ENCODE measurements around the gene GPR15LG.
"Not testable (repeated sequence)": the region's sequence is repeated elsewhere in the genome, so short reads cannot be mapped to it uniquely, and the experiment has no call there.

The GPR15LG gene

DNA sequence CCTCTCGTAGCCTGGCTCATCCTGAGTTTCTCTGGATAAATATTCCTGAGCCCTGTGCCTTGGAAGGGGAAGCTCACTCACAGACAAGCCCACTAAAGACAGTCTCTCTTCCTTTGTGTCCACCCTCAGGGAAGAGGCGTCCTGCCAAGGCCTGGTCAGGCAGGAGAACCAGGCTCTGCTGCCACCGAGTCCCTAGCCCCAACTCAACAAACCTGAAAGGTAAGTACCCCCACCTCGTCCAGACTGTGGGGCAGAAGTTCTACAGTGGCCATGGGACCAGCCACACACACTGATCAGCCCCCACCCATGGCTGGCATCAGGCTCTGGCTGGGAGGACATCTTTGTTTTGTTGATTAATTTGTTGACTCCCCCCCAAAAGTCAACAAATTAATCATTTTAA, 2.8 kb downstream of the GPR15LG start:
- Histone ChIP-seq H3K36me3 (no peaks in the 10 kb centered on the region), H3K4me1 (no peaks in the 10 kb centered on the region), H3K9me3 (no peaks in the 10 kb centered on the region), H3K4me3 (no peak overlapping the region), H3K27me3 (no peaks in the 10 kb centered on the region), H3K27ac (no peak overlapping the region)
- no peak for DNase-seq
- intact Hi-C loops (cut with DNase I; ENCODE audit: low total_unique reads), result no loop called here
- TF ChIP-seq, protein P1, sequence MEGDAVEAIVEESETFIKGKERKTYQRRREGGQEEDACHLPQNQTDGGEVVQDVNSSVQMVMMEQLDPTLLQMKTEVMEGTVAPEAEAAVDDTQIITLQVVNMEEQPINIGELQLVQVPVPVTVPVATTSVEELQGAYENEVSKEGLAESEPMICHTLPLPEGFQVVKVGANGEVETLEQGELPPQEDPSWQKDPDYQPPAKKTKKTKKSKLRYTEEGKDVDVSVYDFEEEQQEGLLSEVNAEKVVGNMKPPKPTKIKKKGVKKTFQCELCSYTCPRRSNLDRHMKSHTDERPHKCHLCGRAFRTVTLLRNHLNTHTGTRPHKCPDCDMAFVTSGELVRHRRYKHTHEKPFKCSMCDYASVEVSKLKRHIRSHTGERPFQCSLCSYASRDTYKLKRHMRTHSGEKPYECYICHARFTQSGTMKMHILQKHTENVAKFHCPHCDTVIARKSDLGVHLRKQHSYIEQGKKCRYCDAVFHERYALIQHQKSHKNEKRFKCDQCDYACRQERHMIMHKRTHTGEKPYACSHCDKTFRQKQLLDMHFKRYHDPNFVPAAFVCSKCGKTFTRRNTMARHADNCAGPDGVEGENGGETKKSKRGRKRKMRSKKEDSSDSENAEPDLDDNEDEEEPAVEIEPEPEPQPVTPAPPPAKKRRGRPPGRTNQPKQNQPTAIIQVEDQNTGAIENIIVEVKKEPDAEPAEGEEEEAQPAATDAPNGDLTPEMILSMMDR (IDR thresholded peaks at IDR 0.05), result no peak

DNA sequence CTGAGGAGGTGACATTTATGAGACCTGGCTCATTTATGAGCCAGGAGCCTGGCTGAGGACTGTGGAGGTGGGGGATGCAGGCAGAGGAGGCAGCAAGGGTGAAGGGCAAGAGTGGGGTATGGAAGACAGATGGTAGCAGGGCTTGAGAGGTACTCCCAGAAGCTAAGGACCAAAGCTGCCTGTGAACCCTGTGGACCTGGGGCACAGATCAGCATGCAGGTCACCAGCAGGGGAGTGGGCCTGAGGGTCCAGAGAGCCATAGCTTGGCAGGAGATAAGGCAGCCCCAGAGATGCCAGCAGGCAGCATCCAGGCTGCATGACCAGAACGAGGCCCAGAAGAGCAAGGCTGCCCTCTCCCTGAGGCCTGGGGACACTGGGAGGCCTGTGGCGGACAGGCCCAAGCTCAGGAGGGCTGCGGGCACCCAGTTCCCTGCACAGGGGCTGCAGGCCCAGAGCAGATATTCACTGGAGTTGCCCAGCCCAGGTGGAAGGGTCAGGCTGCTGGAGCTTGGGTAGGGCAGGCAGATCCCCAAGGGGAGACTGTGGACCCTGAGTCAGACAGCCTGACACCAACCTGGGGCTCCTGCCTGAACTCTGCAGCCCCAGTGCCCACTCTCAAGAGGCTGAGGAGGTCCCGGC, 3.4 kb downstream of the GPR15LG start:
- H3K4me1 ChIP-seq, result no peaks in the 10 kb centered on the region
- no peak overlapping the region for H3K27ac ChIP-seq
- TF ChIP-seq, protein P1 (IDR thresholded peaks at IDR 0.05), result no peak
- intact Hi-C loops (cut with DNase I; ENCODE audit: low total_unique reads), result no loop called here
- H3K36me3 ChIP-seq, result no peaks in the 10 kb centered on the region
- no peaks in the 10 kb centered on the region for H3K9me3 ChIP-seq
- no peak for DNase-seq
- H3K4me3 ChIP-seq, result no peak overlapping the region
- no peaks in the 10 kb centered on the region for H3K27me3 ChIP-seq

DNA sequence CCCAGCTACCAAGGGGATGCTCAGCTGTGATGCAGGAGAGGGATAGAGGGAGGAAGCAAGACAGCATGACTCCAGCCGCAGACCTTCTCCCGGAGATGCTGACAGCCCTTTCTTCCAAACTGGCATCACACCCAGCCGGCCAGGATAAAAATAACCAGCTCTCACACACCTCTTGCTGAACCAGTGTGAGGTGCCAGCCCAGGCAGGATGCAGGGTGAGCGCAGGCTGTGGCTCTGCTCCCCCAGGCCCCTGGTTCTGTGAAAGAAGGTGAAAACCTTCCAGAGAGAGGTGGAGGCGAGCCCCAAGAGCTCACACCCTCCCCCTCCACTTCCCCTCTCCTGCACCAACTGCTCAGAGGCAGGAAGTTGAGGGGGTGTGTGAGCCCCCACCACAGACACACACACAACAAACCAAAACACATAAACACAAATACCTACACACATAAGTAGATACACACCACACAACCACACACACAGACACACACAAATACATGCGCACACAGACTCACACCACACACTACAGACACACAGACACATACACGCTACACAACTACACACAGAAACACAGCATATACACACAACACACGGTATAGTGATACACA, 4.0 kb downstream of the GPR15LG start:
- DNase-seq, result no peak
- intact Hi-C loops (cut with DNase I; ENCODE audit: low total_unique reads), result no loop called here
- Histone ChIP-seq H3K4me3 (no peak overlapping the region), H3K27me3 (no peaks in the 10 kb centered on the region), H3K9me3 (no peaks in the 10 kb centered on the region), H3K27ac (no peak overlapping the region), H3K36me3 (no peaks in the 10 kb centered on the region), H3K4me1 (no peaks in the 10 kb centered on the region)
- TF ChIP-seq, protein P1 (IDR thresholded peaks at IDR 0.05), result no peak

DNA sequence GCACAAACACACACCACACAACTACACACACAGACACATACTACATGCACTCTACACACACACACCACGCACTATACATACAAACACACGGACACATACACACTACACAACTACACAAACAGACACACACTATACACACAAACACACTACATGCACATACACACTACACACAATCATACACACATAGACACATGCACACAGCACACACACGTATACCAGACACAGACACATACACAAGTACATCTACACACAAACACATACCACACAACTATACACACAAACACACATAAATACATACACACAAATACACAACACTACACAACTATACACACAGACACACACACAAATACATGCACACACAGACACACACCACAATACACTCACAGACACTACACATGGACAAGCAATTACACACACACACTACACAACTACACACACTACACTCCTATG, 4.6 kb downstream of the GPR15LG start:
- Histone ChIP-seq H3K36me3 (no peaks in the 10 kb centered on the region), H3K9me3 (no peaks in the 10 kb centered on the region), H3K27ac (no peak overlapping the region), H3K4me3 (no peak overlapping the region), H3K27me3 (no peaks in the 10 kb centered on the region), H3K4me1 (no peaks in the 10 kb centered on the region)
- TF ChIP-seq, protein P1 (IDR thresholded peaks at IDR 0.05), result no peak
- no peak for DNase-seq
- intact Hi-C loops (cut with DNase I; ENCODE audit: low total_unique reads), result no loop called here

DNA sequence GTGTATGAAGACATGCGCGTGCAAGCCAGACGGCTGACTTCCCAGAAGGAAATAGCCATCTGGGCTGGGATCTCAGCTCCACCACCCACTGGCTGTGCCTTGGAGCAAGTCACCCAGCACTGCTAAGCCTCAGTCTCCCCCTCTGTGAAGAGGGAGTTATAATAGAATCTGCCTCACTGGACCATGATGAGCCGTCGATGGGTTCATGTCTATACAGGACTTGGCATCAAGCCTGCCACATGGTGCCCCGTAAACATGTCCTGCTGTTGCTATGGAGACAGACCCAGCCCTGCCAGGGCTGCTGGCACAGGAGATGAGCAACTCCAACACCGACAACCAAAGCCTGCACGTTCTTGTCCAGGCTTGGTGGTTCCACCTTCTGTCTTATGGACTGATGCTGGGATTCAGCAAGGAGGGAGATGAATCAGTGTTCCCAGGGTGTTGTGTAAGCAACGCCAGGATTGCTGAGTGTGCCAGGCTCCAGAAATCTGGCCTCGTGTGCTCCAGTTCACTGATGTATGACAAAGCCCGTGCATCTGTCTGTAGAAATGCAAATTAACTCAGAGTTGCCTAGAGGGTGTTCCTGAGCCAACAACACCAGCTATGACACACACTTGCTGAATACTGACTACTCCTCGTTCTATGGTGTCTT, 5.6 kb downstream of the GPR15LG start:
- DNase-seq, result no peak
- no peak overlapping the region for H3K27ac ChIP-seq
- H3K9me3 ChIP-seq, result no peaks in the 10 kb centered on the region
- TF ChIP-seq, protein P1 (IDR thresholded peaks at IDR 0.05), result no peak
- H3K4me1 ChIP-seq, result no peaks in the 10 kb centered on the region
- no peak overlapping the region for H3K4me3 ChIP-seq
- H3K36me3 ChIP-seq, result no peaks in the 10 kb centered on the region
- intact Hi-C loops (cut with DNase I; ENCODE audit: low total_unique reads), result no loop called here
- no peaks in the 10 kb centered on the region for H3K27me3 ChIP-seq

DNA sequence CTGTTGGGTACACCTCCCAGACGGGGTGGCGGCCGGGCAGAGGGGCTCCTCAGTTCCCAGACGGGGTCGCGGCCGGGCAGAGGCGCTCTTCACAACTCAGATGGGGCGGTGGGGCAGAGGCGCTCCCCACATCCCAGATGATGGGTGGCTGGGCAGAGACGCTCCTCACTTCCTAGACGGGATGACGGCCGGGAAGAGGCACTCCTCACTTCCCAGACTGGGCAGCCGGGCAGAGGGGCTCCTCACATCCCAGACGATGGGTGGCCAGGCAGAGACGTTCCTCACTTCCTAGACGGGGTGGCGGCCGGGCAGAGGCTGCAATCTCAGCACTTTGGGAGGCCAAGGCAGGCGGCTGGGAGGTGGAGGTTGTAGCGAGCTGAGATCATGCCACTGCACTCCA, 6.8 kb downstream of the GPR15LG start:
- H3K9me3 ChIP-seq; intact Hi-C loops (cut with DNase I; ENCODE audit: low total_unique reads); H3K27me3 ChIP-seq; H3K36me3 ChIP-seq; H3K4me3 ChIP-seq; H3K27ac ChIP-seq; DNase-seq; H3K4me1 ChIP-seq: not testable (repeated sequence)

Data from tibial artery (tissue), 4 donors.